ENCODE results near the gene MYO1H.
"Not testable (repeated sequence)": the region's sequence is repeated elsewhere in the genome, so short reads cannot be mapped to it uniquely, and the experiment has no call there.

MYO1H gene

GRCh38 chr12:109421355-109422087 is 73.8 kb downstream of the MYO1H start:
- DNase-seq (ENCODE audit: low spot score) = no peak

- DNase-seq (ENCODE audit: low spot score) = no peak
These were observed 74.6 kb downstream of the MYO1H start for GRCh38 chr12:109422251-109422650.

GRCh38 chr12:109423392-109423791 is 75.7 kb downstream of the MYO1H start:
- DNase-seq (ENCODE audit: low spot score) = no peak

- DNase-seq (ENCODE audit: low spot score) = peak; percentile 75
These were observed 80.4 kb downstream of the MYO1H start for GRCh38 chr12:109428037-109428629.

GRCh38 chr12:109428804-109429203 is 81.1 kb downstream of the MYO1H start:
- not testable (repeated sequence) for DNase-seq (ENCODE audit: low spot score)

GRCh38 chr12:109430244-109430643 is 82.5 kb downstream of the MYO1H start:
- no peak for DNase-seq (ENCODE audit: low spot score)

- no peak for DNase-seq (ENCODE audit: low spot score)
These were observed 84.7 kb downstream of the MYO1H start for GRCh38 chr12:109432431-109432830.

GRCh38 chr12:109432842-109433304 is 85.2 kb downstream of the MYO1H start:
- DNase-seq (ENCODE audit: low spot score) = peak; percentile 56

GRCh38 chr12:109433618-109434017 is 85.9 kb downstream of the MYO1H start:
- no peak for DNase-seq (ENCODE audit: low spot score)

GRCh38 chr12:109434582-109434981 is 86.9 kb downstream of the MYO1H start:
- no peak for DNase-seq (ENCODE audit: low spot score)

GRCh38 chr12:109435428-109436187 is 87.9 kb downstream of the MYO1H start:
- no peak for DNase-seq (ENCODE audit: low spot score)

- no peak for DNase-seq (ENCODE audit: low spot score)
These were observed 88.5 kb downstream of the MYO1H start for GRCh38 chr12:109436188-109436560.

GRCh38 chr12:109439181-109439580 is 91.5 kb downstream of the MYO1H start:
- DNase-seq (ENCODE audit: low spot score) = no peak

GRCh38 chr12:109439951-109440350 is 92.3 kb downstream of the MYO1H start:
- DNase-seq (ENCODE audit: low spot score) = not testable (repeated sequence)

- no peak for DNase-seq (ENCODE audit: low spot score)
These were observed 93.3 kb downstream of the MYO1H start for GRCh38 chr12:109440851-109441490.

GRCh38 chr12:109443794-109444193 is 96.1 kb downstream of the MYO1H start:
- no peak for DNase-seq (ENCODE audit: low spot score)

- DNase-seq (ENCODE audit: low spot score) = no peak
These were observed 96.6 kb downstream of the MYO1H start for GRCh38 chr12:109444259-109444658.

GRCh38 chr12:109445191-109445609 is 97.5 kb downstream of the MYO1H start:
- DNase-seq (ENCODE audit: low spot score) = no peak

GRCh38 chr12:109446869-109447268 is 99.2 kb downstream of the MYO1H start:
- no peak for DNase-seq (ENCODE audit: low spot score)

GRCh38 chr12:109447482-109447881 is 99.8 kb downstream of the MYO1H start:
- no peak for DNase-seq (ENCODE audit: low spot score)

GRCh38 chr12:109448272-109448671 is 100.6 kb downstream of the MYO1H start:
- DNase-seq (ENCODE audit: low spot score) = no peak

GRCh38 chr12:109448707-109449390 is 101.1 kb downstream of the MYO1H start:
- DNase-seq (ENCODE audit: low spot score) = no peak

All from germinal center (tissue), 1 donor.